ENCODE measurements around the gene C9orf40. TPM values are rescaled to one million over a fixed set of nuclear protein-coding genes. Genes with fewer than 3 reads are reported as not detected.

Gene C9orf40
- total RNA-seq, 1 experiment from 2014 or later = 12.8 TPM

DNA sequence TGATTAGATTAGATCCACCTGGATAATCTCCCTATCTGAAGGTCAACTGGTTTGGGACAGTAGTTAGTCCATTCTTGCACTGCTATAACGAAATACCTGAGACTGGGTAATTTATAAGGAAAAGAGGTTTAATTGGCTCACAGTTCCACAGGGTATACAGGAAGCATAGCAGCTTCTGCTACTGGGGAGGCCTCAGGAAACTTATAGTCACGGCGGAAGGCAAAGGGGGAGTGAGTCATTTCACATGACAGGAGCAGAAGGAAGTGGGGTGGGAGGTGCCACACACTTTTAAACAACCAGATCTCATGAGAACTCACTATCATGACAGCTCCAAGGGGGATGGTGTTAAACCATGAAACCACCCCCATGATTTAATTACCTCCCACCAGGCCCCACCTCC, 9.9 kb downstream of the C9orf40 start:
- no peak overlapping the region for H2AFZ ChIP-seq (ENCODE audit: low read depth, low read length, poor library complexity, severe bottlenecking)
- no TSS peak for BruUV-seq (replicated peaks)
- H3K9me3 ChIP-seq (ENCODE audit: control insufficient read depth in 1 of 2, insufficient read depth in 1 of 2, low read depth in 1 of 2, low read length in 2 of 2) = no peaks in the 10 kb centered on the region

DNA sequence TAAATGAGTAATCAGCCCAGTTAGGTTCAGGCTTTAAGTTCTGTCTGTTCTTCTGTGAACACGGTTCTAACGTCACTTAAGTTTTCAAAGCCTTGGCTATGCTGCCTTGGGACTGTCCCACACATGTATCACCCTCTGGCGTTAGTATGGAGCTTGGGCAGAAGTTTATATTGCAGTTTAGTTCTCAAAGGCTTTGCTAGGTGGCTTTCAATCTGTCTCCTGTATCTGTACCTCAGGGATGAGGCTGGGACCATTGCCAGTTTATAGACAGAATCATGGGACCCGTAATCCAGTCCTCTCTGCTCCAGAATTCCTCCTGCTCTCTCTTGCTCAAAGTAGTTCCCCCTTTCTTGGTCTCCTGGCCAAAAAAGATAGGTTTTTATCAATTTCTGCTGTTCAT, 12.1 kb downstream of the C9orf40 start:
- no peak overlapping the region for H3K4me2 ChIP-seq (ENCODE audit: low read length)
- ChIA-PET CTCF (no interaction called here), POLR2A (no interaction called here), RAD21 (ENCODE audit: low non-redundant PET in 1 of 2, low total read pairs in 2 of 2, uncharacterized antibody in 2 of 2, unreplicated experiment in 2 of 2) (no interaction called here)
- H3K79me2 ChIP-seq (ENCODE audit: insufficient read depth, low read length) = no peaks in the 10 kb centered on the region
- H3K9me3 ChIP-seq (ENCODE audit: control insufficient read depth in 1 of 2, insufficient read depth in 1 of 2, low read depth in 1 of 2, low read length in 2 of 2) = no peaks in the 10 kb centered on the region
- no peaks in the 10 kb centered on the region for H3K27me3 ChIP-seq (ENCODE audit: insufficient read depth, low read length)
- H2AFZ ChIP-seq (ENCODE audit: low read depth, low read length, poor library complexity, severe bottlenecking) = no peak overlapping the region
- no peaks in the 10 kb centered on the region for H3K36me3 ChIP-seq (ENCODE audit: control insufficient read depth in 1 of 2, insufficient read depth in 2 of 2, low read length in 2 of 2)
- no peak overlapping the region for H3K9ac ChIP-seq (ENCODE audit: low read length)
- no peaks in the 10 kb centered on the region for H4K20me1 ChIP-seq (ENCODE audit: insufficient read depth)
- ATAC-seq (no peak), DNase-seq (ENCODE audit: low read depth, low spot score) (no peak)
- H3K27ac ChIP-seq (ENCODE audit: low read depth, low read length) = no peak overlapping the region
- intact Hi-C loops (cut with micrococcal nuclease) = no loop called here
- peaks cover 0 to 7% of the 10 kb centered on the region in 2 experiments; a peak in 1 of 4 replicates for H3K4me1 ChIP-seq (ENCODE audit: control insufficient read depth in 1 of 2, insufficient read depth in 2 of 2, low read length in 2 of 2)
- H3K9me2 ChIP-seq (ENCODE audit: insufficient read depth) = no peaks in the 10 kb centered on the region
- no peak overlapping the region for H3K4me3 ChIP-seq (replicated peaks in 1 of 2; ENCODE audit: low read depth in 1 of 2, low read length in 2 of 2)
- no TSS peak for BruUV-seq (replicated peaks)
- no peak for TF ChIP-seq SP1 (IDR thresholded peaks at IDR 0.05; ENCODE audit: low read depth)
- TF ChIP-seq POLR2AphosphoS5 (IDR thresholded peaks at IDR 0.05; ENCODE audit: low read depth, low read length) = no peak
- TF ChIP-seq, protein P1, sequence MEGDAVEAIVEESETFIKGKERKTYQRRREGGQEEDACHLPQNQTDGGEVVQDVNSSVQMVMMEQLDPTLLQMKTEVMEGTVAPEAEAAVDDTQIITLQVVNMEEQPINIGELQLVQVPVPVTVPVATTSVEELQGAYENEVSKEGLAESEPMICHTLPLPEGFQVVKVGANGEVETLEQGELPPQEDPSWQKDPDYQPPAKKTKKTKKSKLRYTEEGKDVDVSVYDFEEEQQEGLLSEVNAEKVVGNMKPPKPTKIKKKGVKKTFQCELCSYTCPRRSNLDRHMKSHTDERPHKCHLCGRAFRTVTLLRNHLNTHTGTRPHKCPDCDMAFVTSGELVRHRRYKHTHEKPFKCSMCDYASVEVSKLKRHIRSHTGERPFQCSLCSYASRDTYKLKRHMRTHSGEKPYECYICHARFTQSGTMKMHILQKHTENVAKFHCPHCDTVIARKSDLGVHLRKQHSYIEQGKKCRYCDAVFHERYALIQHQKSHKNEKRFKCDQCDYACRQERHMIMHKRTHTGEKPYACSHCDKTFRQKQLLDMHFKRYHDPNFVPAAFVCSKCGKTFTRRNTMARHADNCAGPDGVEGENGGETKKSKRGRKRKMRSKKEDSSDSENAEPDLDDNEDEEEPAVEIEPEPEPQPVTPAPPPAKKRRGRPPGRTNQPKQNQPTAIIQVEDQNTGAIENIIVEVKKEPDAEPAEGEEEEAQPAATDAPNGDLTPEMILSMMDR (IDR thresholded peaks at IDR 0.05 in 2 of 3, conservative IDR thresholded peaks at IDR 0.05 in 1 of 3; ENCODE audit: borderline replicate concordance in 1 of 3, insufficient read depth in 1 of 3, low read depth in 2 of 3, low read length in 2 of 3) = no peak
- TF ChIP-seq, protein P2, sequence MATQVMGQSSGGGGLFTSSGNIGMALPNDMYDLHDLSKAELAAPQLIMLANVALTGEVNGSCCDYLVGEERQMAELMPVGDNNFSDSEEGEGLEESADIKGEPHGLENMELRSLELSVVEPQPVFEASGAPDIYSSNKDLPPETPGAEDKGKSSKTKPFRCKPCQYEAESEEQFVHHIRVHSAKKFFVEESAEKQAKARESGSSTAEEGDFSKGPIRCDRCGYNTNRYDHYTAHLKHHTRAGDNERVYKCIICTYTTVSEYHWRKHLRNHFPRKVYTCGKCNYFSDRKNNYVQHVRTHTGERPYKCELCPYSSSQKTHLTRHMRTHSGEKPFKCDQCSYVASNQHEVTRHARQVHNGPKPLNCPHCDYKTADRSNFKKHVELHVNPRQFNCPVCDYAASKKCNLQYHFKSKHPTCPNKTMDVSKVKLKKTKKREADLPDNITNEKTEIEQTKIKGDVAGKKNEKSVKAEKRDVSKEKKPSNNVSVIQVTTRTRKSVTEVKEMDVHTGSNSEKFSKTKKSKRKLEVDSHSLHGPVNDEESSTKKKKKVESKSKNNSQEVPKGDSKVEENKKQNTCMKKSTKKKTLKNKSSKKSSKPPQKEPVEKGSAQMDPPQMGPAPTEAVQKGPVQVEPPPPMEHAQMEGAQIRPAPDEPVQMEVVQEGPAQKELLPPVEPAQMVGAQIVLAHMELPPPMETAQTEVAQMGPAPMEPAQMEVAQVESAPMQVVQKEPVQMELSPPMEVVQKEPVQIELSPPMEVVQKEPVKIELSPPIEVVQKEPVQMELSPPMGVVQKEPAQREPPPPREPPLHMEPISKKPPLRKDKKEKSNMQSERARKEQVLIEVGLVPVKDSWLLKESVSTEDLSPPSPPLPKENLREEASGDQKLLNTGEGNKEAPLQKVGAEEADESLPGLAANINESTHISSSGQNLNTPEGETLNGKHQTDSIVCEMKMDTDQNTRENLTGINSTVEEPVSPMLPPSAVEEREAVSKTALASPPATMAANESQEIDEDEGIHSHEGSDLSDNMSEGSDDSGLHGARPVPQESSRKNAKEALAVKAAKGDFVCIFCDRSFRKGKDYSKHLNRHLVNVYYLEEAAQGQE (IDR thresholded peaks at IDR 0.05; ENCODE audit: low read depth) = no peak
- TF ChIP-seq JUND (IDR thresholded peaks at IDR 0.05) = no peak
- no peak for TF ChIP-seq EGR1 (IDR thresholded peaks at IDR 0.05; ENCODE audit: low read depth)
- TF ChIP-seq SIN3A (IDR thresholded peaks at IDR 0.05; ENCODE audit: low read depth) = no peak
- no peak for TF ChIP-seq CBX3 (IDR thresholded peaks at IDR 0.05; ENCODE audit: low read depth)

More for the DNA sequence above, 9.9 kb downstream of the C9orf40 start:
- no peak overlapping the region for H3K4me2 ChIP-seq (ENCODE audit: low read length)
- H3K27me3 ChIP-seq (ENCODE audit: insufficient read depth, low read length) = no peaks in the 10 kb centered on the region
- H3K27ac ChIP-seq (ENCODE audit: low read depth, low read length) = no peak overlapping the region
- ATAC-seq (peak; percentile 46), DNase-seq (ENCODE audit: low read depth, low spot score) (no peak)
- no peaks in the 10 kb centered on the region for H3K36me3 ChIP-seq (ENCODE audit: control insufficient read depth in 1 of 2, insufficient read depth in 2 of 2, low read length in 2 of 2)
- peaks cover 0 to 7% of the 10 kb centered on the region in 2 experiments; a peak in 1 of 4 replicates for H3K4me1 ChIP-seq (ENCODE audit: control insufficient read depth in 1 of 2, insufficient read depth in 2 of 2, low read length in 2 of 2)
- no peak overlapping the region for H3K9ac ChIP-seq (ENCODE audit: low read length)
- no peaks in the 10 kb centered on the region for H4K20me1 ChIP-seq (ENCODE audit: insufficient read depth)
- TF ChIP-seq CEBPB (IDR thresholded peaks at IDR 0.05; ENCODE audit: low read depth) (no peak), YY1 (IDR thresholded peaks at IDR 0.05; ENCODE audit: extremely low read depth, insufficient replicate concordance, low read depth, low read length) (no peak), JUND (IDR thresholded peaks at IDR 0.05) (no peak), CBX3 (IDR thresholded peaks at IDR 0.05; ENCODE audit: low read depth) (no peak), EZH2 (IDR thresholded peaks at IDR 0.05) (no peak), RAD21 (IDR thresholded peaks at IDR 0.05; ENCODE audit: low read depth) (no peak), ELF1 (IDR thresholded peaks at IDR 0.05; ENCODE audit: borderline replicate concordance, low read depth) (no peak), TCF7L2 (IDR thresholded peaks at IDR 0.05; ENCODE audit: borderline replicate concordance, extremely low read depth, insufficient read depth, insufficient read length) (no peak)
- TF ChIP-seq, protein P1 (IDR thresholded peaks at IDR 0.05 in 2 of 3, conservative IDR thresholded peaks at IDR 0.05 in 1 of 3; ENCODE audit: borderline replicate concordance in 1 of 3, insufficient read depth in 1 of 3, low read depth in 2 of 3, low read length in 2 of 3) = no peak
- CTCF ChIA-PET = interaction anchor here (1.2 to 1.4 kb wide), 2 partner anchors 9 to 169 kb away, joined by 4 to 5 read pairs; partner anchors contain the start of gene C9orf40
- RAD21 ChIA-PET (ENCODE audit: low non-redundant PET in 1 of 2, low total read pairs in 2 of 2, uncharacterized antibody in 2 of 2, unreplicated experiment in 2 of 2) = no interaction called here
- POLR2A ChIA-PET = no interaction called here
- H3K4me3 ChIP-seq (replicated peaks in 1 of 2; ENCODE audit: low read depth in 1 of 2, low read length in 2 of 2) = no peak overlapping the region
- H3K9me2 ChIP-seq (ENCODE audit: insufficient read depth) = no peaks in the 10 kb centered on the region
- intact Hi-C loops (cut with micrococcal nuclease) = no loop called here
- no peaks in the 10 kb centered on the region for H3K79me2 ChIP-seq (ENCODE audit: insufficient read depth, low read length)

Measured in HCT116 (cell line).